Activated CD4-positive, alpha-beta T cell treated with anti-CD3 and anti-CD28 coated beads for 24 hours (primary cell): ENCODE data around the gene TTF2.

Source experiments
- DNase-seq, 2 donors: peaks; one replicate each; pipeline ENCODE4 v3.0.0-alpha.2; 2020; ENCODE audit warnings: low read depth in 2 of 2

TTF2 gene

GRCh38 chr1:117120774-117121588, 60.9 kb downstream of the TTF2 start:
- peak in 1 of 2 donors; percentile 5 for DNase-seq

GRCh38 chr1:117121589-117122329, 61.6 kb downstream of the TTF2 start, which contains the start of gene TRIM45:
TRIM45 (minus strand) TSS chr1:117121749; CDS start chr1:117121201, 548 bp downstream.
- DNase-seq, result peak; percentile 69 to 80

GRCh38 chr1:117122330-117123025, 62.4 kb downstream of the TTF2 start:
- no peak for DNase-seq

GRCh38 chr1:117123274-117123673, 63.1 kb downstream of the TTF2 start:
- DNase-seq, result no peak

DNA sequence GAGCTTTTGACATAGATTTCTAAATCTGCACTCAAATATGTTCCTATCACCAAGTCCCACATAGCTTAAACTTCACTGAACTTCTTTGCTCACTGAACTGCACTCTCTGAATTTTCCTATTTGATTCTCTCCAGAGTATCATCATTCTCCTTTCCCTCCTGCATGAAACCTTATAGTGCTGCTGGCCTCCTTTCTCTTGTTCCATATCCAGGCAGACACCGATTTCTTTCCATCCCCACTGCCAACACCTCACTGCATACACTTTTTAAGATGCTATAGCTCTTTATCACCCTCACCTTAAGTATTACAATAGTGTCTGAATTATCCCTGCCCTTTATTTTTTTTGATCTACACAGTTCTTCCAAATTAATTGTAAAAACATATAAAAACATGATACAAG, 64.5 kb downstream of the TTF2 start:
- no peak for DNase-seq

DNA sequence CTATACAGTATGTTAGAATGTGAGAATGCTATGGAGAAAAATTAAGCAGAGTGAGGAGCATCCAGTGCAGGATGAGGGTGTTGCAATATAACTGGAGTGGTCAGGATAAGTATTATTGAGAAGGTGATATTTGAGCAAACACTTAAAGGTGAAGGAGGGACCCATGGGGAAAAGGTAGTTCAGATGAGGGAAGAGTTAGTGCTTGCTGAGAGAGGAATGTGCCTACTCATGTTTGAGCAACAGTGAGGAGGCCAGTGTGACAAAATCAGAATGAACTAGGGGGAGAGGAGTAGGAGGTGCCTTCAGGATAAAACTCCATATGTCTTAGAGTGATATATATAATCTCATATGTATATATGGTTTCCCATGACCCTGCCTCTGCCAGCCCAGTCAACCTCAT, 67.7 kb downstream of the TTF2 start:
- no peak for DNase-seq

DNA sequence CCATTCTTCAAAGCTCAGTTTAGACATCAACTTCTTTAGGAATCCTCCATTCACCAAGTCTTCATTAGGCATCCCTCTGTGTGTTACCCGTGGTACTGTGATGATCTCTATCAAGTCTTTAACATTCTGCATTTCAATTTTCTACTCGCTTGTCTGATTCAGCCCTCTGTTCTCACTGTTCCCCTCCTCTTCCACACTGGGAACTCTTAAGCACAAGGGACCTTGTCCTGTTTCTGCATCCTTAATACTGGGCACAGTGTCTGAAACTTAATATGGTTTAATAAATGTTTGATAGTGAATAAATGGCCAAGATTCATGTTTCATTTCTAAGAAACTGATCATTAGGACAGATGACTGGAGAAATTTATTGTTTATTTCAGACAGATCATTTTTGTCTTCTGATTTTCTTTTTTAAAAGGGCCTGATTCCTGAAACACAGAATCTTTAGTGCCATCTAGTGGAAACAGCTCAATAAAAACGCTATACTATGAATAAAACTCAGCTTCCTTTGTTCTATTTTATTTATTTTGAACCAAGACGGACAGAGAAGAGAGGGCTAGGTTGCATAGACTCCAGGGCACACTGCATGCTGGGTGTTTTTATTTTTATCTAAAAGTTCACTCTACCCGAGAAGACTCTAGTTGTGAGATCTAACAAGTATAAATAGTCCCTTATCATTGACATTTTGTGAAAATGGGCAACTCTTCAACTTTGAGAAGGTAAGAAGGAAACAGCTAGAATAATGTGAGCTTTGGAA, 68.4 kb downstream of the TTF2 start:
- DNase-seq, result no peak

DNA sequence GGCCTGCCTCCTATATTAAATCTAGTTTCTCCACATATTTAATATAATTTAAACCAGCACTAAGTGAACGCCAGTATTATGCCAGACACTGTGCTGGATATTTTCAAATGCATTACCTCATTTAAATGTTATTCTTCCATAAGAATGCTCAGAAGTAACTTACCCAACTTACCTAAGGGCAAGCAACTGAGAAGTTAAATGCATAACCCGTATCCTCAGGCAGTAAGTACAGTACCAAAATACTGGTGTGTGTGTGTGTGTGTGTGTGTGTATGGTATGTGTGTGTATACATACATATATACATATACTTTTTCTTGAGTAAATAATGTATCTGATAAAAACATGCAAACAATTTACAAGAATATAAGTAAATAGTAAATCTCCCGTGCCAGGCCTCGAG, 70.4 kb downstream of the TTF2 start:
- no peak for DNase-seq

- no peak for DNase-seq
Measured at GRCh38 chr1:117135329-117135728, 75.2 kb downstream of the TTF2 start.

DNA sequence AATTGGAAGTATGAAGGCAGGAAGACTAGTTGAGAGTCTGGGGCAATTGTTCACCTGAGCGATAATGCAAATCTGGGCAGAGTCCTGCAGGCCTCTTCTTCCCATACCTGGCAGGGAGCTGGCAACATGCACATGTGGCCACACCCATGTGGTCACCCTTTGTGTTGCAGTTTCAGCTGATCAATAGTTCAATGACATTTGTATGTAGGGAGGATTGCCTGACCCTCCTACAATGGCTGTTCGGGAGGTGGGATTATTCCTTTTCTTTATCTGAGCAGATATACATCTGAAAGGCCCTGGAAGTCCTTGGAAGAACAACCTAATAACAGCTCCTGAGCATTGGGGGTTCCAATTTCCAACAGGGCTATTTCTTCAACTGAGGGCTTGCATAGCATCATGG, 76.6 kb downstream of the TTF2 start:
- no peak for DNase-seq

DNA sequence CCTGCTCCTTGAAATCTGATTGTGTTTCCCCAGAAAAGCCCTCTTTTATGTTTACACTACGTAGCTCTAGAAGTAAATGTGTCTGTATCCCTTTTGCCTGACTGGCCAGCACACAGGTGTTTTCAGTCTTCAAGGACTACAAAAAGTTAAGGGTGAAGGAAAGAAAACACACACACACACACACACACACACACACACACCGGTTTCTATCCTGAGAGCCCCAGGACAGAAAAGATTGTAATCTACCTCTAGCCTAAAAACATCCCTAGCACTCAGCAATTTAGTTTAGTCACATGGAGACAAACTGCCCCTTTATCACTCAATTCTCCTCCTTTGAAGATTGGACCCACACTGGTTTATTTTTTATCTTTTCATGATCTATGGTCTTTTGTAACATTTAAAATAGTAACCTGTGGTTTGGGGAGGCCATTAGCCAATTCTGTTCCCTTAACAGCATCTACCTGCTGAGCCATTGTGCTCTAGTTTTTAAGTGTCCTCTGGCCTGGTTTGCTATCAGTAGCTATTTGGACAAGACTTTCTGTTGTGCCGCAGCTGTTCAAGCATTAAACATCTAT, 77.2 kb downstream of the TTF2 start:
- DNase-seq, result no peak

DNA sequence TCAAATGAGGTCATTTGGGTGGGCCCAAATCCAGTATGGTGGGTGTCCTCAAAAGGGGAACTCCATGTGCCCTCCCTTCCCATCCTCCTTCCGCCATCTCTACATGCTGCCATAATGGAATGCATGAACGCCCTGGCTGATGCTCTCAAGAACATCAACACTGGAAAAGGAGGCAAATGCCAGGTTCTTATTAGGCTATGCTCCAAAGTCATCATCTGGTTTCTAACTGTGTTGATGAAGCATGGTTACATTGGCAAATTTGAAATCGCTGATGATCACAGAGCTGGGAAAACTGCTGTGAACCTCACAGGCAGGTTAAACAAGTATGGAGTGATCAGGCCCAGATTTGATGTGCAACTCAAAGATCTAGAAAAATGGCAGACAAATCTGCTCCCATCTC, 78.0 kb downstream of the TTF2 start:
- DNase-seq, result no peak

- DNase-seq, result no peak
Measured at GRCh38 chr1:117138561-117138960, 78.4 kb downstream of the TTF2 start.

DNA sequence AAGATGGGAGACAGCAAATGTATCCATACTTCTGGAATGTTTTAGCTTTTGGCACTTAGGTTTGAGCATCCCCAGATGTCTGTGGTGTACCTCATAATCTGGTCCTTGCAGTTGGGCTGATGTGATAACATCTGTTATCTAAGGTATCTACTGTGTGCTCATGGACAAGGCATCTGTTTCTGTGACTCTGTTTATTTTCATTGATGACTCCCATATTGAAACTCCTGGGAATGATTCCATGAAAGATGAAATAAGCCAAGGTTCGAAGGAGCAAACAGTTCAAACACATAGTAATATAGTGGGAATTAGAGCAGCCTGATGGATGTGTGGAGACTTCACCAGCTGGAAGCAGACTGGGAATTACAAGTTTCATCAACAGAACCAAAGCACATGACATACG, 82.1 kb downstream of the TTF2 start:
- DNase-seq, result no peak

DNA sequence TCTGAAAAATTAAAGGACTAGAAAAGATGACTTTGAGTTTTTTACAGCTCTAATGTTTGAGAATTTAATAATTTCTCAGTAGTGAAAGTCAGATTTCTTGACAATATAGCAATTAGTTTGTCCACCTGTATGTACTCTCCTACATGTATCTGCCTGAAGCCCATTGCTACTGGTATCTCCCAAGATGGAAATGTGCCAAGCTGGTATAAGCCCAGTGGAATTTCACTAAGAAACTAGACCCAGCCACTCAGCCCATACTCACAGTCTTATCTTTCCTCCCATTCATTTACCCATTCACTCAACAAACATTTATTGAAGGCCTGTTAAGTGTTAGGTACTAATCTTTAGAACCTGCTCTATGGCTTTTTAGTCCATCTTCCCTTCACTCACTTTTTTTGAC, 83.0 kb downstream of the TTF2 start:
- DNase-seq, result no peak

GRCh38 chr1:117143871-117144270, 83.7 kb downstream of the TTF2 start:
- DNase-seq, result no peak

- no peak for DNase-seq
Measured at GRCh38 chr1:117146072-117146471, 85.9 kb downstream of the TTF2 start.

GRCh38 chr1:117146575-117147340, 86.6 kb downstream of the TTF2 start:
- no peak for DNase-seq

DNA sequence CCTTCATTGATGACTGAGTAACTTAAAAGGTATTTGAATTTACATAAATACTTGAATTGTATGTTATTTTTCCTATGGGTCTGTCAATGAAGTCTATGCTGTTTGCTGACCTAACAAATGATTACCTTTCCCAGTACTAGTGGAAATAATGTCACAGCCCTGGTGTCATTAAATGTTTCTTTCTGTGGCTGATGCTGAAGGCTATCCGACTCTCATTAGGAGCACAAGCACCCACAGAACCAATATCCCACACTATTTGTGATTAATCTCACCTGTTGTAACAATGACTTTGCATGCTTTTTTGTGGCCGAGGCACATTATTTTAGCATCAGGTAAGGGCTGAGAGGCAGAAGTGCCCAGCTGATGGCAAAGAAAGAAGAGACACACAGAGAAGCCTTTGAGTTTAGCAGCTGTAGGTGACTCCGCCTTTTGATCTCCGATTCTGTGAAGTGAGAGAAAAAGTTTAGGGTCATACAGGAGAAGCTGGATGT, 87.3 kb downstream of the TTF2 start:
- no peak for DNase-seq

- DNase-seq, result no peak
Measured at GRCh38 chr1:117147856-117148588, 87.9 kb downstream of the TTF2 start.
